ENCODE results near the gene F10. TPM values are rescaled to one million over a fixed set of nuclear protein-coding genes. Genes with fewer than 3 reads are reported as not detected.

The F10 gene
- total and polyA plus RNA-seq, 2 experiments from 2014 or later = 0.76 to 1.6 TPM

- TF ChIP-seq REST (IDR thresholded peaks at IDR 0.05; ENCODE audit: unreplicated experiment) = no peak
- no peak for TF ChIP-seq ZNF331 (CRISPR knock-in tag; IDR thresholded peaks at IDR 0.05; ENCODE audit: low read depth)
- TF ChIP-seq ETS1 (IDR thresholded peaks at IDR 0.05) = no peak
- TF ChIP-seq CREB1 (CRISPR knock-in tag; IDR thresholded peaks at IDR 0.05; ENCODE audit: low read depth) = no peak
- no peak for TF ChIP-seq NANOG (IDR thresholded peaks at IDR 0.05; ENCODE audit: borderline replicate concordance)
- no peak for TF ChIP-seq CTCF (conservative IDR thresholded peaks at IDR 0.05; ENCODE audit: low read depth in 2 of 2)
- TF ChIP-seq STAT1 (IDR thresholded peaks at IDR 0.05; ENCODE audit: unreplicated experiment) = no peak
Measured at GRCh38 chr13:113116206-113116800, 6.3 kb upstream of the F10 start (continued).

GRCh38 chr13:113116871-113117271 is 5.7 kb upstream of the F10 start:
- H3K27me3 ChIP-seq (ENCODE audit: insufficient read depth) = peaks cover 2% of the 10 kb centered on the region; the same call in 1 of the 2 replicates
- no peaks in the 10 kb centered on the region for H3K36me3 Mint-ChIP-seq (ENCODE audit: low read depth)
- TF ChIP-seq CREB1 (CRISPR knock-in tag; IDR thresholded peaks at IDR 0.05; ENCODE audit: low read depth) (no peak), ZNF462 (CRISPR knock-in tag; IDR thresholded peaks at IDR 0.05) (no peak), EZH2phosphoT487 (IDR thresholded peaks at IDR 0.05; ENCODE audit: unreplicated experiment) (no peak), CTCF (conservative IDR thresholded peaks at IDR 0.05; ENCODE audit: low read depth in 2 of 2) (no peak)

More at GRCh38 chr13:113116871-113117271, 5.7 kb upstream of the F10 start:
- H3K79me2 ChIP-seq (replicated peaks; ENCODE audit: insufficient read depth) = no peaks in the 10 kb centered on the region
- peaks cover 3% of the 10 kb centered on the region; the same call in 1 of the 3 replicates for H3K9me3 Mint-ChIP-seq
- H2AFZ ChIP-seq = no peak overlapping the region
- no peaks in the 10 kb centered on the region for H3K9me2 ChIP-seq (ENCODE audit: insufficient read depth)
- H3F3A ChIP-seq (replicated peaks; ENCODE audit: low read depth) = no peaks in the 10 kb centered on the region
- H3K4me2 ChIP-seq = no peak overlapping the region
- H3K4me1 Mint-ChIP-seq = no peaks in the 10 kb centered on the region
- no peaks in the 10 kb centered on the region for H4K20me1 ChIP-seq (replicated peaks; ENCODE audit: insufficient read depth)
- ATAC-seq (no peak), DNase-seq (ENCODE audit: low spot score) (no peak)
- H3K4me3 Mint-ChIP-seq = no peak overlapping the region
- no peak overlapping the region for H3K27ac ChIP-seq (ENCODE audit: low read depth)
- no peak overlapping the region for H3K27ac Mint-ChIP-seq
- H3K4me3 ChIP-seq = no peak overlapping the region
- no peaks in the 10 kb centered on the region for H3K36me3 ChIP-seq (ENCODE audit: insufficient read depth)
- H3K27me3 Mint-ChIP-seq (ENCODE audit: insufficient read depth, low read depth, poor library complexity) = peaks cover 8% of the 10 kb centered on the region
- H3K4me1 ChIP-seq (ENCODE audit: insufficient read depth) = no peaks in the 10 kb centered on the region

Data from GM23338 (cell line).